GM12878 (cell line): ENCODE results near the gene AK8. TPM values are rescaled to one million over a fixed set of nuclear protein-coding genes. Genes with fewer than 3 reads are reported as not detected.

Experiments
- ATAC-seq: fragments of 200-7000 bp; cut with Tn5 transposase; 3 replicates; pipeline ENCODE4 v1.9.1; 2020; ENCODE audit warnings: mild to moderate bottlenecking, moderate library complexity
- BruUV-seq: library from RNA; stranded (reverse); fragments of 400-500 nt; replicated peaks from 2 replicates; lab custom pipeline; 2021; lab: Mats Ljungman, UMichigan
- CTCF ChIA-PET: fragments of 300-600 bp; sonication (Branson Sonifier 250); formaldehyde crosslinking; extraction: SDS; loops from one replicate; lab custom pipeline; 2021; ENCODE audit warnings: inconsistent platforms; lab: Yijun Ruan, JAX
- POLR2A ChIA-PET: fragments of 350-600 bp; formaldehyde crosslinking; extraction: SDS; loops from one replicate; lab custom pipeline; 2021; ENCODE audit warnings: inconsistent platforms; lab: Charles Lee
- RAD21 ChIA-PET: fragments of 300-600 bp; sonication (Branson Sonifier 250); formaldehyde crosslinking; loops from one replicate; lab custom pipeline; 2023; ENCODE audit warnings: antibody characterized with exemption; ENCODE audit not compliant: unreplicated experiment; lab: Charles Lee
- SMC1A ChIA-PET: fragments of 300-600 bp; sonication (Branson Sonifier 250); formaldehyde crosslinking; loops from one replicate; lab custom pipeline; 2023; ENCODE audit not compliant: unreplicated experiment, uncharacterized antibody; lab: Charles Lee
- DNase-seq: peaks from one replicate; pipeline ENCODE4 v3.0.0-alpha.2; 2011; ENCODE audit warnings: low read depth, low spot score
- FAIRE-seq: peaks from 3 replicates; lab custom pipeline; 2011; peaks lifted over from hg19 to GRCh38; lab: Jason Lieb, UNC
- H2AFZ ChIP-seq: 2 replicates; pipeline ENCODE4 v1.6.0; 2011; ENCODE audit warnings: low read depth, low read length, control low read depth; ENCODE audit not compliant: control insufficient read depth
- H3K27ac ChIP-seq: 2 replicates; pipeline ENCODE4 v1.5.1; 2011; ENCODE audit warnings: control low read depth; ENCODE audit not compliant: control insufficient read depth, insufficient read depth
- H3K27me3 ChIP-seq, 2 experiments: replicated peaks in 1 of 2; 2 replicates each; pipeline versions ENCODE4 v1.6.0 to v1.6.1; 2011; ENCODE audit warnings: low read length in 1 of 2; ENCODE audit not compliant: control insufficient read depth in 2 of 2, insufficient read depth in 2 of 2
- H3K36me3 ChIP-seq, 2 experiments: 2 replicates each; pipeline ENCODE4 v1.5.1; 2011; ENCODE audit warnings: low read length in 1 of 2; ENCODE audit not compliant: control insufficient read depth in 2 of 2, insufficient read depth in 2 of 2
- H3K4me1 ChIP-seq: 2 replicates; pipeline ENCODE4 v1.6.1; 2011; ENCODE audit warnings: mild to moderate bottlenecking, low read length, moderate library complexity, mixed read lengths; ENCODE audit not compliant: control insufficient read depth, insufficient read depth
- H3K4me2 ChIP-seq: 2 replicates; pipeline ENCODE4 v1.6.0; 2011; ENCODE audit warnings: control low read depth; ENCODE audit not compliant: control insufficient read depth, insufficient read depth
- H3K4me3 ChIP-seq: fragments of 200-600 bp; sonication (generic); 2 replicates; pipeline ENCODE4 v1.5.1; 2016
- H3K79me2 ChIP-seq: 2 replicates; pipeline ENCODE4 v1.6.0; 2011; ENCODE audit warnings: low read length; ENCODE audit not compliant: control insufficient read depth, insufficient read depth
- H3K9ac ChIP-seq: 2 replicates; pipeline ENCODE4 v1.8.0; 2011; ENCODE audit warnings: low read length, control low read depth, mixed read lengths; ENCODE audit not compliant: control insufficient read depth, insufficient read depth
- H3K9me3 ChIP-seq: replicated peaks from 3 replicates; pipeline ENCODE4 v1.5.1; 2011; ENCODE audit warnings: mild to moderate bottlenecking, low read length; ENCODE audit not compliant: control insufficient read depth, insufficient read depth
- H4K20me1 ChIP-seq: 2 replicates; pipeline ENCODE4 v1.6.0; 2011; ENCODE audit not compliant: control insufficient read depth, insufficient read depth
- CBX3 ChIP-seq: fragments of 200-600 bp; sonication (generic); IDR thresholded peaks from 2 replicates; pipeline ENCODE4 v1.6.1; 2016; ENCODE audit warnings: low read depth, borderline replicate concordance
- CBX5 ChIP-seq: sonication (generic); IDR thresholded peaks from 2 replicates; pipeline ENCODE4 v1.6.1; 2016; ENCODE audit warnings: low read depth, moderate library complexity, mild to moderate bottlenecking, inconsistent platforms
- ETV6 ChIP-seq, 2 experiments: fragments of 450-650 bp in 1 of 2; IDR thresholded peaks in 1 of 2; conservative IDR thresholded peaks in 1 of 2; 2 replicates each; pipeline ENCODE4 v1.6.1; 2014; ENCODE audit warnings: antibody characterized with exemption in 1 of 2, borderline replicate concordance in 1 of 2, low read depth in 1 of 2, mild to moderate bottlenecking in 1 of 2, moderate library complexity in 1 of 2
- FOXM1 ChIP-seq: IDR thresholded peaks from 2 replicates; pipeline ENCODE4 v1.6.1; 2012; ENCODE audit warnings: low read depth, mild to moderate bottlenecking, inconsistent platforms, low read length, moderate library complexity
- JUNB ChIP-seq: IDR thresholded peaks from 2 replicates; pipeline ENCODE4 v1.6.1; 2016; ENCODE audit warnings: antibody characterized with exemption, mild to moderate bottlenecking
- MXI1 ChIP-seq: fragments of 150-350 bp; IDR thresholded peaks from 2 replicates; pipeline ENCODE4 v1.6.1; 2011; ENCODE audit warnings: low read depth, mild to moderate bottlenecking, inconsistent platforms, low read length, improper control_type of control experiment
- in situ Hi-C: fragments of 300-500 bp; cut with MboI; formaldehyde crosslinking; loops from 9 replicates; pipeline ENCODE4 v1.14.3; 2018; ENCODE audit warnings: mixed read lengths
- intact Hi-C: fragments of 100-400 bp; cut with micrococcal nuclease; formaldehyde crosslinking; loops from one replicate; pipeline ENCODE4 v1.14.2; 2022; ENCODE audit not compliant: unreplicated experiment
- polyA plus RNA-seq, 11 experiments: library from polyadenylated mRNA; depleted of rRNA in 4 of 11; unstranded in 6 of 11; stranded (reverse) in 5 of 11; fragments of >200 nt; fragmentation: Nextera tagmentation in 4 of 11; fragmentation: Illumina TruSeq in 1 of 11; extraction: Ambion mirVana in 4 of 11; extraction: Trizol in 1 of 11; gene quantifications; 1 replicate in 1 of 11; 2 replicates in 10 of 11; pipeline versions ENCODE4 v1.2.1 to v1.2.3, GENCODE V29; 2011 to 2016; ENCODE audit warnings: inconsistent platforms in 2 of 11, missing spikeins in 2 of 11, low read depth in 1 of 11
- total RNA-seq, 4 experiments: library from RNA; depleted of rRNA in 3 of 4; stranded (reverse); fragments of >200 nt in 3 of 4; fragmentation: Illumina TruSeq in 1 of 4; extraction: Trizol in 1 of 4; gene quantifications; 2 replicates each; pipeline versions ENCODE4 v1.2.1 to v1.2.3, GENCODE V29; 2013 to 2021

Gene AK8
- total and polyA plus RNA-seq, 10 of the 15 experiments (the other 5 are each of a cell fraction or from before 2014, with no cell fraction given): 0.03 to 0.12 (median 0.06) TPM; not detected in 5

GRCh38 chr9:132698989-132699388, 179.1 kb downstream of the AK8 start (continued):
- TF ChIP-seq ETV6 (conservative IDR thresholded peaks at IDR 0.05 in 1 of 2, IDR thresholded peaks at IDR 0.05 in 1 of 2; ENCODE audit: borderline replicate concordance in 1 of 2, low read depth in 1 of 2): no peak
- TF ChIP-seq, all 136 proteins: peak for 0

GRCh38 chr9:132697230-132697629, 180.9 kb downstream of the AK8 start:
- no peak for DNase-seq
- TF ChIP-seq FOXM1 (no peak), CBX5 (peak; percentile 86; the same call in 1 of the 2 replicates), CBX3 (0 out of 2 replicates have a peak, but pooled peaks have one; percentile 98), MXI1 (no peak), JUNB (peak; percentile 9; the same call in 1 of the 2 replicates)
- ChIA-PET RAD21 (no interaction called here), SMC1A (interaction anchor here (1.6 kb wide), 1 partner anchor 8 kb away, joined by 4 read pairs; no protein-coding TSS in a partner anchor), CTCF (no interaction called here), POLR2A (no interaction called here)
- Histone ChIP-seq H3K9ac (no peak overlapping the region), H3K27ac (no peak overlapping the region), H3K4me3 (no peak overlapping the region), H3K79me2 (no peaks in the 10 kb centered on the region), H3K36me3 (no peaks in the 10 kb centered on the region), H3K9me3 (no peaks in the 10 kb centered on the region; the same call in none of the 3 replicates), H3K27me3 (no peaks in the 10 kb centered on the region), H4K20me1 (no peaks in the 10 kb centered on the region), H2AFZ (no peak overlapping the region), H3K4me2 (no peak overlapping the region), H3K4me1 (no peaks in the 10 kb centered on the region)
- ATAC-seq: no peak
- intact Hi-C loops (no loop called here), in situ Hi-C loops (no loop called here)
- no peak for FAIRE-seq
- BruUV-seq: no TSS peak
